Activated CD4-positive, alpha-beta T cell treated with anti-CD3 and anti-CD28 coated beads, Interleukin-2, amount 50 U/mL, for 1 hour (primary cell): ENCODE data around the gene GARIN1A.
"Not testable (repeated sequence)": the region's sequence is repeated elsewhere in the genome, so short reads cannot be mapped to it uniquely, and the experiment has no call there.

ENCODE experiments used
- DNase-seq: peaks from one replicate; pipeline ENCODE4 v3.0.0-alpha.2; 2020

GARIN1A gene

DNA sequence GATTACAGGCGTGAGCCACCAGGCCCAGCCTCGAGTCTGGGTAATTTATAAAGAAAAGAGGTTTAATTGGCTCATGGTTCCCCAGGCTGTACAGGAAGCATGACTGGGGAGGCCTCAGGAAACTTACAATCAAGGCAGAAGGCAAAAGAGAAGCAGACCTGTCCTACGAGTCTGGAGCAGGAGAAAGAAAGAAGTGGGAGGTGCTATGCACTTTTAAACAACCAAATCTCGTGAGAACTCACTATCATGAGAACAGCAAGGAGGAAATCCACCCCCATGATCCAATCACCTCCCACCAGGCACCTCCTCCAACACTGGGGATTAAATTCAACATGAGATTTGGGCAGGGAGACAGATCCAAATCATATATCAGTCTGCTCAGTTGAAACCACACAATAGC, 11.6 kb downstream of the GARIN1A start:
- DNase-seq, result not testable (repeated sequence)

DNA sequence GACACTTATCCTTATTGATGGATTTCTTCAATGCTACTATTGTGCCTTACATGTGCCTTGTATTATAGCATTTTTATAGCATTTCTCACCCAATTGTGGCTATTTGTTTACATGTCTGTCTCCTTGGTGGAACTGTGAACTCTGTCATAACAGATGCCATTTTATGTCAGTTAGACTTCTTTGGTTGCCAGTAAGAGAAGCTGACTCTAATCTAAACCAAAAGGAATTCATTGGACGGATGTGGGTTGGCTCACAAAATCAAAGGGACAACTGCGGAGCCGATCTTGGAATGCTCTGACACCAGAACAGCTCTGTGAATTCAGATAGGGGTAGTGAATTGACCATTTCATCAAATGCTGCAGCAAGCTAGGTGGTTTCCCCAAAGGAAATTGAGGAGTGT, 15.0 kb downstream of the GARIN1A start:
- no peak for DNase-seq

DNA sequence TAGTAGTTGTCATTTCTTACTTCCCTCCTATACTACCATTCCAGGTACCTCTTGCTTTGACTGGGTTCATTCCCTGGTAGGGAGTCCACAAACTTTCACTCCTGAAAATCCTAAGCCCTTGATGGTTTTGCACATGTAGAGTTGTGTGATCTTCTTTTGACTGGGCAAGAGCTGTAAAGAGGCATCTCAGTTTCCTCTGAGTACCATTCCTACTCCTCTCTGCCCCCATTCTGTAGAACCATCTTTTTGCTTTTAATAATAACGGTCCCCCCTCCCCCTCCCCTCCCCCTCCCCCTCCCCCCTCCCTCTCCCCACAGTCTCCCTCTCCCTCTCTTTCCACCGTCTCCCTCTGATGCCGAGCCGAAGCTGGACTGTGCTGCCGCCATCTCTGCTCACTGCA, 16.4 kb downstream of the GARIN1A start:
- DNase-seq, result no peak

DNA sequence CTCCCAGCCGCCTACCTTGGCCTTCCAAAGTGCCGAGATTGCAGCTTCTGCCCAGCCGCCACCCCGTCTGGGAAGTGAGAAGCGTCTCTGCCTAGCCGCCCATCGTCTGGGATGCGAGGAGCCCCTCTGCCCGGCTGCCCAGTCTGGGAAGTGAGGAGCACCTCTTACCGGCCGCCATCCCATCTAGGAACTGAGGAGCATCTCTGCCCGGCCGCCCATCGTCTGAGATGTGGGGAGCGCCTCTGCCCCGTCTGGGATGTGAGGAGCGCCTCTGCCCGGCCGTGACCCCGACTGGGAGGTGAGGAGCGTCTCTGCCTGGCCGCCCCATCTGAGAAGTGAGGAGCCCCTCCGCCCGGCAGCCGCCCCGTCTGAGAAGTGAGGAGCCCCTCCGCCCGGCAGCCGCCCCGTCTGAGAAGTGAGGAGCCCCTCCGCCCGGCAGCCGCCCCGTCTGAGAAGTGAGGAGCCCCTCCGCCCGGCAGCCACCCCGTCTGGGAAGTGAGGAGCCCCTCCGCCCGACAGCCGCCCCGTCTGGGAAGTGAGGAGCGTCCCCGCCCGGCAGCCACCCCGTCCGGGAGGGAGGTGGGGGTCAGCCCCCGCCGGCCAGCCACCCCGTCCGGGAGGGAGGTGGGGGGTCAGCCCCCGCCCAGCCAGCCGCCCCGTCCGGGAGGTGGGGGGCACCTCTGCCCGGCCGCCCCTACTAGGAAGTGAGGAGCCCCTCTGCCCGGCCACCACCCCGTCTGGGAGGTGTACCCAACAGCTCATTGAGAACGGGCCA, 17.3 kb downstream of the GARIN1A start:
- DNase-seq, result not testable (repeated sequence)

DNA sequence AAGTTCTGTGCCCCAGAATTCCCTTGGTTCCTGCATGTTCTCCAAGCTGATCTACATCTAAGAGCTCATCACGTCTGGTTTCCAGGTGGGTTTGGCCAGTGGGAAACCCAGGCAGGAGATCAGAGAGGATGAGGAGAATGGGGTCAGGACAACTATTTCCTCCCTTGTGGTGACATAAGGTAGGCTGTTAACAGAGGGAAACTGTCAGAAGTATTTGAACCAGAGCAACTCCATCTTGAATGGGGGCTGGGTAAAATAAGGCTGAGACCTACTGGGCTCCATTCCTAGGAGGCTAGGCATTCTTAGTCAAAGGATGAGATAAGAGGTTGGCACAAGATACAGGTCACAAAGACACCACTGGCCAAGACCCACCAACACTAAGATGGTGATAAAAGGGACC, 19.1 kb downstream of the GARIN1A start:
- no peak for DNase-seq

DNA sequence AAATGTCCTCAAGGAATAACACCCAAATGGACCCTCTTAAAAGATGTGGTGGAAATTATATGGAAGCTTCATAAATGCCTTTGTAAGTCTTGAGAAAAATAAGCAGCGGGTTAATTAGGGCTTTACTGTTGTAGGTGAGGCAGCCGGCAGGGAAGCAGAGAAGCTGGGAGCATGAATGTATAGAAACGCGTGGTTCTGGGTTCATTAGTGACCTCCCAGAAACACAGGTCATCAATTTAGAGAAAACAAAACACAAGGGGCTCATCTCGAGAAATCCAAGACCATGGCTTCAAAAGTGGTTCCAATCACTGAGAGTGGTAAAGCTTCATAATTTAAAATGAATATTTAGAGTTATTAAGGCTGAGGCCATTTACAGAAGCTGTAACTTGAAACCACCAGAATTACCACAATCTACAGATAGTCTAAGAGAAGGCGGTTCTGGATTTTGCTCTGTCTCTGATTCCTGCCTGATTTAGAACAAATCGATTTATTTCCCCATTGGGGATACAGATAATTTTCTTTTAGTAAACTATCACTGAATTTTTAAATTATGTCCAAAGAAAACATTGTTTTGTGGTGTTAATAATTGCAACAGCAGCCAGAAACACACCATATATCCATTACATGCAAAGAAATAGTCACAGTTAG, 20.7 kb downstream of the GARIN1A start:
- no peak for DNase-seq

DNA sequence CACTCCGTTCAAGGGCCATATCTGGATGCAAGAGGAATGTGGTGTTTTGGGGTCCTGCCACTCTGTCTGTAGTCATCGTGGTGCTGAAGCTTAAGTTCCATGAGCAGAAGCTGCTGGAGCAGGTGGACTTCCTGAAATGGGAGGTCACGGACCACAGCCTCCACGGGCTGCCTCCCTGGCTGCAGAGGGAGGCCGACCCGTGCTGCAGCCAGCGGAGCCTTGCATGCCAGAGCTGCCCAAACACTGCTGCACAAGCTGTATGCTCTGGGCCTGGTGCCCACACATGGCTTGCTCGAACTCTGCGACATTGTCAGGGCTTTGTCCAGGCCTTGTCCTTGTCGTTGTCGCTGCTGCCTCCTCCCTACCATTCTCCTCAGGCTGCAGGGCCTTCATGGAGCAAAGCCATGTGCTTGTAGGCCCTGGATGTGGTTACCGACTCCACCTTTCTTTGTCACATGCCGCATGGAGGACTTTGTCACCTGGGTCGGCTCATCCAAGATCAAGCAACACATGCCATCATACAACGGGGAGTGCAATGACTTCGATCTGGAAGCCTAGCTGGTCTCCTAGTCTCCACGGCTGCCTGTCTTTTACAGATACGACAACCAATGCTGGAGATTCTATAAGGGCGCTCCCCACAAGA, 21.4 kb downstream of the GARIN1A start:
- DNase-seq, result no peak

DNA sequence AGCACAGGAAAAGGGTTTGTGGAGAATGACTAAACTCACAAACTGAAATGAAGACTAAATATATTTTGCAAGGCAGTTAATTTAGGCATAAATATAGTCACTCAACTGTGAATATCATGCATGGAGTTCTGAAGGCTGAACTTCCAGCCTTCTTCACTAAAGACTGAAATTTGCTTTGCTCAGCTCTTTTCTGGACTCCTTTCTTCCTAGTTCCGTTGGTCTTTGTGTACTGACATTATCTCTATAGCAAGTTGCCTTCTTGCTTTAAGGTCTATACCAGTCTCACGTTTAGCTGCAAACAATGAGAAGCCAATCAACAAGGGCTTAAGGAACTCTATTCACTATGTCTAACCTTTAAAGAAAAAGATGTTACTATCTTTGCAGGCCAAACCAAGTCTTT, 22.6 kb downstream of the GARIN1A start:
- DNase-seq, result no peak

DNA sequence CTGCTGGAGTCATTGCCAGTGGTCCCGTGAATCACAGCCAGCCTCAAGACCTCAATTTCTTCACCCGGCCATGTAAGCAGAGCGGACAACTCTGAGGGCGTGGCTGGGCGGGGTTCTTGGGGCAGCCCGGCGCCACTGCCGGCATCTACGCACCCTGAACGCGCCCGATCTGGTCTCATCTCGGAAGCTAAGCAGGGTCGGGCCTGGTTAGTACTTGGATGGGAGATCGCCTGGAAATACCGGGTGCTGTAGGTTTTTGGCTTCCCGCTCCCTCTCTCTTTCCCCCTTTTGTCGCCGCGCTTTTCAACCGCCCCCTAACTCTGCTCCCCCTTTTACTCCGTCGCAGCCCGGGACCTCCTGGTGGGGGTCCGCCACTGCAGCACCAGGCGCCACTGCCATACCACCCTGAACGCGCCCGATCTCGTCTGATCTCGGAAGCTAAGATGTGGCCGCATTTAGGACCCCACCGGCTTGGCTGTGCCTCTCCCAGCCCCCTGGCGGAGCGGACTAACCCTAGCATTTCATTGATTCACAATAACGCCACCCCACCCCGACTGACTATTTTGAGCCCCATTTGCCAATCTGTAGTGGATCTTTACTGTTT, 25.3 kb downstream of the GARIN1A start:
- DNase-seq, result peak; percentile 37

DNA sequence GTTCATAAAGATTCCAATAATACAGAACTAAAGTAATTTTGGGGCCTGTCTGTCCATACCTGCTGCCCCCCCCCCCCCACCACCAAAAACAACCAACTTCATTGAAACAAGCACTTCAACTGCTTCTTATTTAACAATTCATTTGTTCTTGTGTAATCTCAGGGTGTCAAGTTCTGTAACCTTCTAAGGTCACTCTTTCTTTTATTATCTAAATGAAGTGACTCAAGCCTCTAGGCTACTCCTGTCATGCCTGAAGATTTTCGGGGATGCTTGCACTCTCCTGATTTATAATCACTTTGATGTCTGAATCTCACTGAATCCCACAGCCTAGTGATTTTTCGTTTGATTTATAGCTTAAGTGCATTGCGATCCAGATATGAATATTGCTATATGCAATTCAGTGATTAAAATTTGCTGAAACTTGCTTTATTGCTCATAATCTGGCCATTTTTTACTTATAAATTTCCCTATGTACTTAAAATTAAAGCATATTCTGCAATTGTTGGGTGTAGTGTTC, 27.2 kb downstream of the GARIN1A start:
- no peak for DNase-seq

DNA sequence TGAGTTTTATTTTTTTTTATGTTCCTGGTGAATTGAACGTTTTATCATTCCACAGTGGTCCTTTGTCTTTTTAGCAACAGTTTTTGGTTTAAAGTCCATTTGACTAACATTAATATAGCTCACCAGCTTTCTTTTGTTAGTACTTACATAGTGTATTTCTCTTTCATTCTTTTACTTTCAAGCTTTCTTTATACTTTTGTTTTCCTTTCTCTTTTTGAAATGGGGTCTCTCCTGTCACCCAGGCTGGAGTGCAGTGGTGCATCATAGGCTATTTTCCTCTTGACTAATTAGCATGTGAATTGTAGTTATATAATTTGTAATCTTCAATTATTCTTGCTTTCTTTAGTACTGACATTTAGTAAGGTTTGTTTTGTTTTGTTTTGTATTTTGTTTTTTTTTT, 27.8 kb downstream of the GARIN1A start:
- no peak for DNase-seq

DNA sequence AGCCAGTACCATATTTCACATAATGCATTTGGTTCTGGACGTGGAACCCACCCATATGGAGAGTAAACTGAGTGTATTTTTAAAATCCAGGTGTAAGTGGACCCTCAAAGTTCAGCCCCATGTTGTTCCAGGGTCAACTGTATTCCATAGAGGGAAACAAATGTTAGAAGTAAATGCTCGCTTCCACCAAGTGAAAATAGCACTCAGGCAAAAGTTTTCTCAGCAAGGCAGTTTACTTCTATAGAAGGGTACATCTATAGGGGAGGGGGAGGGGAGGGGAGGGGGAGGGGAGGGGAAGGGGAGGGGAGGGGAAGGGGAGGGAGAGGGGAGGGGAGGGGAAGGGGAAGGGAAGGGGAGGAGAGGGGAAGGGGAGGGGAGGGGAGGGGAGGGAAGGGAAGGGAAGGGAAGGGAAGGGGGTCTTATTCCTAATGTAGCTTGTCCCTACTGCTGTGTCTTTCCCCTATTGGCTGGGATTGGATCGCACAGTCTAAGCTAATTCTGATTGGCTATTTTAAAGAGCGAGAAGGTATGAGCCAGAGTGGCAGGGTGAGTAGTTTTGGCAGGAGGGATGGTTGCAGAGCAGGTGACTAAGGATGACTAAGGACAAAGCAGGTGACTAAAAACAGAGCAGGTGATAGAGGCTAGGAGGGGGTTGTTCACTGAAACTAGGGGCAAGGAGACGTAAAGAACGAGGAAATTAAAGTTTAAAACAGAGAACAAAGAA, 29.1 kb downstream of the GARIN1A start:
- DNase-seq, result no peak

DNA sequence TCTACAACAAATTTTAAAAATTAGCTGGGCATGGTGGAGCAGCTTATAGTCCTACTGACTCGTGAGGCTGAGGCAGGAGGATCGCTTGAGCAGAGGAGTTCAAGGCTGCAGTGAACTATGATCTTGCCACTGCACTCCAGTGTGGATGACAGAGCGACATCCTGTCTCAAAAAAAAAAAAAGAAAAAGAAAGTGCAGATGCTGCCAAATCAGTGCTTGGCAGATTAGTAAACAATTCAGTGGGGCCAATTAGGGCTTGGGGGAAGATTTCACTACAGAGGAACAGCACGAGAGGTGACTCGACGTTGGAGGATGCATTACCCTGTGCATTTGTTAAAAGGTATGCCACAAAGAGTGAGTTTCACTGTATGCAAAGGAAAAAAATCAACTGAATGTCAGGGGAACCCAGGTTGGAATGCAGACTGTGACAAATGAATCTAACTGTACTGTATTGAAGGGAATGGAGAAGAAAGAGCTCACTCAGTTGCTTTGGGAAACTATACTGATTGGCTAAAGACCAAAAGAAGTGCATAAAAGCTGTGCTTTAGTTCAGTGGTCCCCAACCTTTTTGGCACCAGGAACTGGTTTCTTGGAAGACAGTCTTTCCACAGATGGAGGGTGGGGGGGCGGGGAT, 31.6 kb downstream of the GARIN1A start:
- DNase-seq, result no peak

DNA sequence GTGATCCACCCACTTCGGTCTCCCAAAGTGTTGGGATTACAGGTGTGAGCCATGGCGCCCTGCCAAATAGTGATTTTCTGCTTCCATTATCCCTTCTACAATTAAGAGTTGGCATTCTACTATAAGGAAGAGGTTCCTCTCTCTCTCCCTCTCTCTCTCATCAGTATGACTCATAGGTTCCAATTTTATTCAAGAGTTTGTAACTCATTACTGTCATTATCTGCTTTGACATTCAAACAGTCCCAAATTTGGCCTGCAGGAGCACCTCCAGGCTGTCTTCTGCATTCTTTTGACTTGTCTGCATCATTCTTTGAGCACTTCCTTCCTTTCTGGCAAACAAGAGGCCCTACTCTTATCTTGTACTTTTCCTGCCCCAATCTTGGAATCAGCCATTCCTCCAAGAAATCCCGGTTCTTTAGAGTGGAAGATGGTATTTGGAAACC, 33.8 kb downstream of the GARIN1A start:
- DNase-seq, result no peak

DNA sequence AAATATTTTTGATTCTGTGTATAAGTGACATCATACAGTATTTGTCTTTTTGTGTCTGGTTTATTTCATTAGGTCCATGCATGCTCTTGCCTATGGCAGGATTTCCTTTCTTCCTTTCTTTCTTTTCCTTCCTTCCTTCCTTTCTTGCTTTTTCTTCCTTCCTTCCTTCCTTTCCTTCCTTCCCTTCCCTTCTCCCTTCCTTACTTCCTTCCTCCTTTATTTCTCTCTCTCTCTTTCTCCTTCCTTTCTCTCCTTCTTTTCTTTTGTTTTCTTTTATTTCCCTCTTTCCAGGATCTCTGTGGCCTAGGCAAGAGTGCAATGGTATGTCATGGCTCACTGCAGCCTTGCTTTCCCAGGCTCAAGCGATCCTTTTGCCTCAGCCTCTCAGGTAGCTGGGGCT, 35.7 kb downstream of the GARIN1A start:
- no peak for DNase-seq

DNA sequence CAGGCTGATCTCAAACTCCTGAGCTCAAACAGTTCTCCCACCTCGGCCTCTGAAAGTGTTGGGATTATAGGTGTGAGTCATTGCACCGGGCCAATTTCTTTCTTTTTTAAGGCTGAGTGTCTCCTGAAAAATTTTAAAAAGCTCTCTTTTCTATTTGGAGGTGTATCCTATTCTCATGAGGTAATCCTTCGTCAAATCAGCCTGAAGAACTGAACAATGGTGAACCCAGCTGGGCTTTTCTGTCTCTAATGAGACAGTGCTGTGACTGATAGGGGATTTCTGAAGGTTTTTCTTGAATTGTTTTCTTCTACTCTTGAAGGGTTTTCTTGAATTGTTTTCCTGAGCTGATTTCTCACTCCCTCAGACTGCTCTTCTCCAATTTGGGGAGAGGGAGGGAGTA, 36.1 kb downstream of the GARIN1A start:
- DNase-seq, result no peak

DNA sequence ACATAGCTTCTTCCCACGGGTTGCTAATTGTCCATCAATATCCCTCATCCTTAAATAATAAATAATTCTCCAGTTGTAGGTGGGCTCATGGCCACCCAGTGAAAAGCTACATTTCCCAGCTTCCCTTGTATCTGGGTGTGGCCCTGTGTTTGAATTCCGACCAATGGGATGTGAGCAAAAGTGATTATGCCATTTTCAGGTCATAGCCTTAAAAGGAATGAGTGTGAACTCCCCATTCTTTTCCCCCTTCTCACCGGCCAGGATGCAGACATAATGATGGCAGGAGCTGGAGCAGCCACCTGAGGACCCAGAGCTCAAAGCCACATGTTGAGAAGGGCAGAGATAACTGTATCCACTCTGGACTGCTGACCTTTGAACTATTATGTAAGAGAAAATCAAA, 36.7 kb downstream of the GARIN1A start:
- no peak for DNase-seq

DNA sequence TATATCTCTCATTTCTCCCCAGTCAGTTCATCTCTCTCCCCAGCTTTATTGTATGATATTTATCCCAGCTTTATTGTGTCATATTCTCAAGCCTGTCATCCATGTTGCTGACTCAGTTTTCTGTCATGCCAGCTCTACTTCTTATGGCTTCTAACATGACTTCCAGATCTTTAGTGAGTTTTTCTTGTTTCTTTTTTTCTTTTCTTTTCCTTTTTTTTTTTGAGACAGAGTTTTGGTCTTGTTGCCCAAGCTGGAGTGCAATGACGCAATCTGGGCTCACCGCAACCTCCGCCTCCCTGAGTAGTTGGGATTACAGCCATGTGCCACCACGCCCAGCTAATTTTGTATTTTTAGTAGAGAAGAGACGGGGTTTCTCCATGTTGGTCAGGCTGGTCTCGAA, 38.4 kb downstream of the GARIN1A start:
- DNase-seq, result no peak

DNA sequence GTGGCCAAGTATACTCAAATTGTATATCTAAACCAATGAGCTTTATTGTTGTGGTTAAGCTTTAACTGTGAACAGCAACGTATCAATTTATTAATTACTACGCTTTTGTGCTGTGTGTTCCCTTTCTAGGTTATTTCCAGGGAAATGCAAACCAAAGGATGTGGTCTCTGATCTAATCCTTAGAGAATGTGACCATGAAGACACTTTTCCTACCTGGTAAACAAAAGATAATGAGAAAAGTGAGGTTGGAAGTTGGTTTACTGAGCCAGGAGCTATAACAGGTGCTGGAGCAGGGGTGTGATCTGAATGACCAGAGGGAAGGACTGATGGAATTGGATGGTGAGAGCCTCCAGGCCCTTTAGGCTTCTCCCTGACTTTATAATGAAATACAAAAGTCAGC, 41.7 kb downstream of the GARIN1A start:
- no peak for DNase-seq

DNA sequence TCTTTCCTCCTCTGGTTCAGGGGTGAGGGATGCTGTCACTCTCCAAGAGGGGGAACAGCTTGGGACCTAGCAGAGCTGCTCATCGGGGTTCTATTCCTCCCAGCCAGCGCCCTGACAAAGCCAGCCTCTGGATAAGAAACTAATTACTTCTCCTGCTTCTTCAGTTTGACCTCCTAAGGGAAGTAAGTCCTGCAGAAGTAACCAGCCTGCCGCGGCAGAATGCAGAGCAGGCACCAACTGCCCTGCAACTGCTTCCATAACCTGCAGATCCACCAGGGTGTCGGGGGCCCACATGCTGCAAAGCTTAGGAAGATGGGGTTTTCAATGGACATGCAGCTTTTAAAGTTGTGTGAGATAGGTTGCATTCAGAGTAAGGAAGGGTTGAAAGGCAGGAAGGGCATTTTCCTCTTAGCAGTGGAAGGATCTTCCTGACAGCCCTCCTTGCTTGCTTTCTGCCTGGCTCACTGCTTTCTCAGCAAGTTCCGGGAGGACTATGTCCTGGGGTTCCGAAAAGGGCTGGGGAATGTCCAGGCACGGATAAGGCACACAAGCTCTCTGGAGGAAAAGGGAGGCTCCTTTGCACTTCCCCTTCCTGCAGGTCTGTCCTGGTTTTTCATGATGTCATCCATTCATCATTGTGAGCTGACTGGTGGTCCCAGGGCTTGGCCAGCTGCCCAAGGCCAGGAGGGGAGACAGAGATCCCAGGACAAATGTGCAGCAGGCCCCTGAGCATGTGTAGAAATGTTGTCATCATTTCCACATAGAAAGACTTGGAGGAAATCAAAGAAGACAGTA, 42.8 kb downstream of the GARIN1A start:
- DNase-seq, result no peak

DNA sequence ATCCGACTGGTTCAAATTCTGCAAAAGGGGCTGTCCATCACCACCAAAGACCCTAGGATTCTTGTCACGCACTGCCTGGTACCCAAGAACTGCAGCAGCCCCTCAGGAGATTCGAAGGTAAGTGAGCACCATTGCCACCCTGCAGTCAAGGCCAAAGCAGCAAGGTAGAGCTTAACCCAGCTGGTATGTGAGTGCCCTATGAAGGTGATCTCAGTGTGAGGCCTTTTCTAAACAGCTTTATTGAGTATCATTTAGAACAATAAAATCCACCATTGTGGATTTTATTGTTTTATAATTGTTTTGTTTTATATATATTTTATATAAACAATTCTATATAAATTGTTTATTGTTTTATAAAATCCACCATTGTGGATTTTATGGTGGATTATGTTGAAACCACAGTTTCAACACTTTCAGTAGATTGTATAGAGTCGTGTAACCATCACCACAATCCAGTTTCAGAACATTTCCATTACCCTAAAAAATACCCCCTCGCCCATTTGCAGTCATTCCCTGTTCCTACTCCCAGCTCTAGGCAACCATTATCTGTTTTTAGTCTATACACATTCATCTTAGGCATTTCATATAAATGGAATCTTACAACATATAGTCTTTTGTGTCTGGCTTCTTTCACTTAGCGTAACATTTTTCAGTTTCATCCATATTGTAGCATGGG, 47.0 kb downstream of the GARIN1A start:
- no peak for DNase-seq
